Measurements from ENCODE around the gene PDE4B.
"Not testable (repeated sequence)": the region's sequence is repeated elsewhere in the genome, so short reads cannot be mapped to it uniquely, and the experiment has no call there.

PDE4B gene

GRCh38 chr1:65817891-65818290 lies 25.2 kb downstream of the PDE4B start:
- DNase-seq, result no peak

DNA sequence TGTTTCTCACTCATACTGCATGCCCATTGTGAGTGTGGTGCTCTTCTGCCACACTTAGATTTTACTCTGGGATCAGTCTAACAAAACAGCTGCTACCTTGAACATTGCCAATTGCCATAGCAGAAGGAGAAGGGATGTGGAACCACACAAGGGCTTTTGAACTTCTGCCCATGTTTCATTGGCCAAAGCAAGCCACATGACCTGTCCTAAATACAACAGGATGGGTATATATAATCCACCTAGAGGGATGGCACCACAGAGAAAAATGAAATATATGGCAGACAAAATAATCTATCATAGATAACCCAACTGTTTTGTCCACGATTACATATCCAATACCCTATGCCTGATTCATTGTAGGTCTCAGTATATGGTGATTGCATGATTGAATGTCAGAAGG lies 26.3 kb downstream of the PDE4B start:
- no peak for DNase-seq

GRCh38 chr1:65820983-65821382 lies 28.3 kb downstream of the PDE4B start:
- peak; percentile 98 for DNase-seq

DNA sequence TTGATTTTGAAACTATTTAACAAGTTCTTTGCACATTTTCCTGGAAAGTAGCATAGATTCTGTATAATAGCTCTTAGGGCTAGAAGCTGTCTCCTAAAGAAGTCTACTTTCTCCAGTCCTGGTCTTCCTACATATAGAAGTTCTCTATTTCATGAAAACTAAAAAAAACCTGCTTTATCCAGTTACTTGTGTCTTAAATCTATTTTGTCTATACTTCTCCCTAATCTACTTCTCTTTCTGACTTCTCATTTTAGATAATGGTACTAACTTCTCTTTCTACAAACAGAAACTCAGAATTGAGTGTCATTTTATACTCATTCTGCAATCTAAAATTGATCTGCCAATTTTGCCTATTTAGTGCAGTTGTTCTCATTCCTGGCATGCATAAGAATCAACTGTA lies 28.7 kb downstream of the PDE4B start:
- DNase-seq, result no peak

GRCh38 chr1:65824103-65824502 lies 31.4 kb downstream of the PDE4B start:
- DNase-seq, result no peak

GRCh38 chr1:65825741-65826140 lies 33.0 kb downstream of the PDE4B start:
- DNase-seq, result peak; percentile 90

GRCh38 chr1:65826782-65827181 lies 34.1 kb downstream of the PDE4B start:
- no peak for DNase-seq

DNA sequence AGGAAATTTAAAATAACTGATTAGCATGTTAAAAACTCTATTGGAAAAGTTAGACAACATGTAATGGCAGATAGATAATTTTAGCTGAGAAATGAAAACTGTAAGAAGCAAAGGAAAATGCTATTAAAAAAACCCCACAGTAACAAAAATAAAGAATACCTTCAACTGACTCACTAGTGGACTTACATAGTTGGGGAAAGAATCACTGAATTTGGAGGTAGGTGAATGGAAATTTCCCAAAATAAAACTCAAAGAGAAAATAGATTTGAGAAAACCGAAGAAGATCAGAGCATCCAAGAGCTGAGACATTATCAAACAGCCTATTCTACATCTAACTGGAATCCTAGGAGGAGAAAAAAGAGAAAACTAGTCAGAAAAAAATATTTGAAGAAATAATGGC lies 34.7 kb downstream of the PDE4B start:
- peak; percentile 42 for DNase-seq

GRCh38 chr1:65830306-65830705 lies 37.6 kb downstream of the PDE4B start:
- no peak for DNase-seq

DNA sequence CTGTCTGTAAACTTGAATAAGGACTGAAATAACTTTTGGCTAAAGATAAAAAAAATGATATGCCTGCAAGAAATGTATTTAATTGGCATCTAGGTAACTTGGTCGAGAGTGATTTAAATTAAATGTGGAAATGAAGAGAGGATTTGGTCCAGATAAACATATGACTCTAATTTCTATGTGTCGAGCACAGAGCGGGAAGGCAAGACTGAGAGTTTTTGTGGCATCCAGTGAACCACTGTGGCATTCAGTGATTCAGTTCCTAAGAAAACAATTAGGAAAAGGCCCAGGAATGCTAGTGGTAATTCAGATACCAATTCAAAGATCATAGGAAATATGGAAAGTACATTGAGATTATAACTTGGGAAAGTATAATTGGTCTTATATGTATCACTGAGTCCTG lies 39.6 kb downstream of the PDE4B start:
- DNase-seq, result peak; percentile 77

DNA sequence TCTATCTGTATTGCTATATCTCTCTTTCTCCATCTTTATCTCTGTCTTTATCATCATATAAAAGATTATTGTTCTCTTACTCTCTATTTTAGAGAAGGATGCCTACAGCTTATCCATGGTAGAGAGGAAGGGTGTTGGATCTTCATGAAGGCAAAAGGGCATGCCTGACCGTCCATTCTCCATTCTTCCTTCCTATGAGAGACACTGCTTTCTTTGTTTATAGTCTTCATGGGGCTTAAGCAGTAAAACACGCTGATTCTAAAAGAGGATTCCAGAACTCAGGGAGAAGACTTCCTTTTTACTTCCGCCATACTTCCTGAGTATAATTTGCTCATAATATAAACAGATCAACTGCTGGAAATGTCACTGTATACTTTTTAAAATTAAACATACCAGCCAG lies 44.0 kb downstream of the PDE4B start:
- no peak for DNase-seq

GRCh38 chr1:65840683-65841082 lies 48.0 kb downstream of the PDE4B start:
- DNase-seq, result no peak

GRCh38 chr1:65844296-65844695 lies 51.6 kb downstream of the PDE4B start:
- DNase-seq, result no peak

GRCh38 chr1:65844821-65845534 lies 52.3 kb downstream of the PDE4B start:
- DNase-seq, result no peak

DNA sequence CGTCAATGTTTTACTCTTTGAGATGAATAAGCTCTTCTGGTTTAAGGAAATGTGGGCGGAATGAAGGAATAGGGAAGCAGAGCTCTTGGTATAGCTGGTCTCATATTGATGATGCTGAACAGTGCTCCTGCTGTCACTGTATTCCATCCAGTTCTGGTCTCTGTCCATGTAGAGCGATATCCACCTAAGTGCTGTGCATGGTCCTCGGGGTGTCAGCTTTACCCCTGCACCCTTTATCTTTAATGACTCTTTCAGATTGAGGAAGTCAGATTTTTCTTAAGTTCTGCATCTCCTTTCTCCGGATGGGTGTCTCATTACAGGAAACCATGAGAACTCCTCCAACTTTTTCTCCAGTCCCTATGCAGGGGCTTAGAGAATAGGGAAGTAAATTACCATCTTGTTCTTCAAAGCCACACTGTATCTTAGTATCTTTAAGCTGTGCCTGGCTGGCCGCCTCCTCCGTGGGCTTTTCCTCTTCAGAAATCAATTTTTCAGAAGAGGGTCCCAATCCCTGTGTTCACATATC lies 52.9 kb downstream of the PDE4B start:
- no peak for DNase-seq

GRCh38 chr1:65846866-65847265 lies 54.2 kb downstream of the PDE4B start:
- DNase-seq, result peak; percentile 15

GRCh38 chr1:65850281-65850680 lies 57.6 kb downstream of the PDE4B start:
- no peak for DNase-seq

DNA sequence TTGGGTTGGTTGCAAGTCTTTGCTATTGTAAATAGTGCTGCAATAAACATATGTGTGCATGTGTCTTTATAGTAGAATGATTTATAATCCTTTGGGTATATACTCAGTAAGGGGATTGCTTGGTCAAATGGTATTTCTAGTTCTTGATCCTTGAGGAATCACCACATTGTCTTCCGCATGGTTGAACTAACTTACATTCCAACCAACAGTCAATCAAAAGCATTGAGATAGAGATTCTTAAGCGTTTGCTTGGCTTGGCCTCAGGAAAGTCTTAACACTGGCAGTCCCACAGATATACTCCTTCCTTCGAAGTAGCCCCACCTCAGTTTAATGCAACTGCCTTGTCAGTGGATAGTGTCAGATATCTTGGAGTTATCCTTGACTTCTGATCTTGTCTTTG lies 63.9 kb downstream of the PDE4B start:
- DNase-seq, result not testable (repeated sequence)

DNA sequence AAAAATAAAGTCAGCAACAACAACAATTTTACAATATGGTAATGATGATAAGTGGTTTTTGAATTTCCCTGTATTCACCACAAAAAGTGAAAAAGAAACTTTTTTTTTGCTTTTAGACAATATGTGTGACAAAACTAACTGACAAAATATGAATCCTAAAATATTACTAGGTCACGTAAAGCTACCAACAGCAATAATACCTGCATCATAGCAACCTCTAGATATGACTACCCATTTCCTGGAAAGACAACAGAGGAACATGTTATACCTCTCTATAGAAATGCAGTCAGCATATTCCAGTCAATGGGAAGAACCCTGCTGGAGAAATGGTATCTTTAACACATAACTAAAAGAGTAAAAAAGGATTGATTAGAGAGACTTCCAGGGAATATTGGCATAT lies 73.7 kb downstream of the PDE4B start:
- no peak for DNase-seq

- no peak for DNase-seq
These were observed 79.6 kb downstream of the PDE4B start for GRCh38 chr1:65872301-65872700.

DNA sequence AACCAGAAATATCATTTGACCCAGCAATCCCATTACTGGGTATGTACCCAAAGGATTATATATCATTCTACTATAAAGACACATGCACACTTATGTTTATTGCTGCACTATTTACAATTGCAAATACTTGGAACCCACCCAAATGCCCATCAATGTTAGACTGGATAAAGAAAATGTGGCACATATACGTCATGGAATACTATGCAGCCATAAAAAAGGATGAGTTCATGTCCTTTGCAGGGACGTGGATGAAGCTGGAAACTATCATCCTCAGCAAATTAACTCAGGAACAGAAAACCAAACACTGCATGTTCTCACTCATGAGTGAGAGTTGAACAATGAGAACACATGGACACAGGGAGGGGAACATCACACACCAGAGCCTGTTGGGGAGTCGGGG lies 85.6 kb downstream of the PDE4B start:
- DNase-seq, result not testable (repeated sequence)

GRCh38 chr1:65880611-65881010 lies 87.9 kb downstream of the PDE4B start:
- DNase-seq, result no peak

DNA sequence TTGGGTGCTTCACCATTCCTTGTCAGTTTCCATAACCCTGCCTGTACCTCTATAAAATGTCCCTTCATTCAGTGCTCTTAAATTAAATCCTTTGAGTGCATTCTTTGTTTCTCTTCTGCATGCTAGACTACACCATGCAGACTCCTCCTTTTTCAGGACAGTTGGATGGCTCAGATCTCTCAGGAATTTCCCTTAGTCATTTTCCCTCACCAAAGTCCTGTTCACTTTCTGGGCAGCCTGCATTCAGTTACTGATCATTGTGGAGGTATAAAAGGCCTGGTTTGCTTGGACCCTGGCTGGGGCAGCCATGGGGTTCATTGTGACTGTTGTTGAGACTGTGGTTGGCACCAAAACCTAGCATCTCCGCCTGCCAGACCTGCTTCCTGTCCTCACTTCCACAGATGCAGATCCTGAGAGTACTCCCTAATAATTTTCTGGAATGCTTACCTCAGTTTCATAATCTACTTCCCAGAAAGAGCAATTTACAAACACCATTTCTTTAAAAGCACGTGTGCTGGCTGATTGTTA lies 88.4 kb downstream of the PDE4B start:
- peak; percentile 58 for DNase-seq

- DNase-seq, result no peak
These were observed 89.4 kb downstream of the PDE4B start for GRCh38 chr1:65882076-65882475.

- no peak for DNase-seq
These were observed 96.7 kb downstream of the PDE4B start for GRCh38 chr1:65889441-65889840.

Data from HCEC 1CT (cell line).